ENCODE data around the gene SPOCK1.

DNA sequence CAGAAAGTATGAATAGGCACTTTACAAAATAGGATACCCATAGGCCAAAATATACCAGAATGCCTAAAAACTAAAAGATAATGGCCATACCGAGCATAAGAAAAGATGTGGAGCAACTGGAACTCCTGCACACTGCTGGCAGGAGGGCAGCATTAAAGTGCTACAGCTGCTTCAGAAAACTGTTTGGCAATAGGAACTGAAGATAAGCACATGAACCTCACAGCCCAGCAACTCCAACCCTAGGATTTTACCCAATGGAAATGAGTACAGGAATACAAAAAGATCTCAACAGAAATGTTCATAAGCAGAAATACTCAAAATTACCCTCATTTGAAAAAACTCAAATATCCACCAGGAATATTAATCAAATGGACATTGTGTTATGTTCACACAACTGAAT is 209.3 kb downstream of the SPOCK1 start:
- TF ChIP-seq CXXC5 (CRISPR knock-in tag; IDR thresholded peaks at IDR 0.05) (no peak), KDM1A (IDR thresholded peaks at IDR 0.05) (no peak), POLR2A (conservative IDR thresholded peaks at IDR 0.05) (no peak), PRPF4 (IDR thresholded peaks at IDR 0.05; ENCODE audit: insufficient read depth, low read depth, low read length, poor library complexity, severe bottlenecking) (no peak), TBL1XR1 (IDR thresholded peaks at IDR 0.05; ENCODE audit: low read length in 2 of 2) (no peak), EZH2 (IDR thresholded peaks at IDR 0.05; ENCODE audit: borderline replicate concordance, low read depth, low read length) (no peak)
- TF ChIP-seq, protein P1, sequence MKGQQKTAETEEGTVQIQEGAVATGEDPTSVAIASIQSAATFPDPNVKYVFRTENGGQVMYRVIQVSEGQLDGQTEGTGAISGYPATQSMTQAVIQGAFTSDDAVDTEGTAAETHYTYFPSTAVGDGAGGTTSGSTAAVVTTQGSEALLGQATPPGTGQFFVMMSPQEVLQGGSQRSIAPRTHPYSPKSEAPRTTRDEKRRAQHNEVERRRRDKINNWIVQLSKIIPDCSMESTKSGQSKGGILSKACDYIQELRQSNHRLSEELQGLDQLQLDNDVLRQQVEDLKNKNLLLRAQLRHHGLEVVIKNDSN (CRISPR knock-in tag; IDR thresholded peaks at IDR 0.05): no peak
- TF ChIP-seq, protein P2, sequence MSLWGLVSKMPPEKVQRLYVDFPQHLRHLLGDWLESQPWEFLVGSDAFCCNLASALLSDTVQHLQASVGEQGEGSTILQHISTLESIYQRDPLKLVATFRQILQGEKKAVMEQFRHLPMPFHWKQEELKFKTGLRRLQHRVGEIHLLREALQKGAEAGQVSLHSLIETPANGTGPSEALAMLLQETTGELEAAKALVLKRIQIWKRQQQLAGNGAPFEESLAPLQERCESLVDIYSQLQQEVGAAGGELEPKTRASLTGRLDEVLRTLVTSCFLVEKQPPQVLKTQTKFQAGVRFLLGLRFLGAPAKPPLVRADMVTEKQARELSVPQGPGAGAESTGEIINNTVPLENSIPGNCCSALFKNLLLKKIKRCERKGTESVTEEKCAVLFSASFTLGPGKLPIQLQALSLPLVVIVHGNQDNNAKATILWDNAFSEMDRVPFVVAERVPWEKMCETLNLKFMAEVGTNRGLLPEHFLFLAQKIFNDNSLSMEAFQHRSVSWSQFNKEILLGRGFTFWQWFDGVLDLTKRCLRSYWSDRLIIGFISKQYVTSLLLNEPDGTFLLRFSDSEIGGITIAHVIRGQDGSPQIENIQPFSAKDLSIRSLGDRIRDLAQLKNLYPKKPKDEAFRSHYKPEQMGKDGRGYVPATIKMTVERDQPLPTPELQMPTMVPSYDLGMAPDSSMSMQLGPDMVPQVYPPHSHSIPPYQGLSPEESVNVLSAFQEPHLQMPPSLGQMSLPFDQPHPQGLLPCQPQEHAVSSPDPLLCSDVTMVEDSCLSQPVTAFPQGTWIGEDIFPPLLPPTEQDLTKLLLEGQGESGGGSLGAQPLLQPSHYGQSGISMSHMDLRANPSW (CRISPR knock-in tag; IDR thresholded peaks at IDR 0.05): no peak
- TF ChIP-seq, protein P3, sequence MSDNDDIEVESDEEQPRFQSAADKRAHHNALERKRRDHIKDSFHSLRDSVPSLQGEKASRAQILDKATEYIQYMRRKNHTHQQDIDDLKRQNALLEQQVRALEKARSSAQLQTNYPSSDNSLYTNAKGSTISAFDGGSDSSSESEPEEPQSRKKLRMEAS (CRISPR knock-in tag; IDR thresholded peaks at IDR 0.05): no peak
